GM12873 (cell line): Measurements from ENCODE around the gene STK10.

Experiments
- CTCF ChIP-seq: IDR thresholded peaks from 2 replicates; pipeline ENCODE4 v1.5.1; 2012; ENCODE audit warnings: low read depth, mild to moderate bottlenecking, moderate library complexity, low read length, control low read depth; ENCODE audit not compliant: insufficient read depth; ENCODE audit errors: missing control alignments

Gene STK10

DNA sequence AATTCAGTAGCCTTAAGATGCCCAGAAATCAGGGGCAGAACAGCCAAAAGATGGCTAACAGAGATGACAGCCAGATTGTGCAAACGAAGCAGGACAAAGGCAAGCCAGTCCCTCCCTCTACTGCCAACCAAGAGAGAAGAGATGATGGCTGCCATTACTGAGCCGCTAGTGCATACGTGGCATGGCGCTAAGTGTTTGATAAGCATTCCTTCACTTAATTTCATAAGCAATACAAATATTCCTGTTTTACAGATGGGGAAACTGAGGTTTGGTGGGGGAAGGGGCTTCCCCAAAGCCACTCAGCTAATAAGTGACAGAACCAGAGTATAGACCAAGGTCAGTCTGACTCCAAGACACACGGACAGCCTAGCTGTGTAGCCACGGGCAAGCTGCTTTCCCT is 44.1 kb downstream of the STK10 start:
- no peak for TF ChIP-seq CTCF

DNA sequence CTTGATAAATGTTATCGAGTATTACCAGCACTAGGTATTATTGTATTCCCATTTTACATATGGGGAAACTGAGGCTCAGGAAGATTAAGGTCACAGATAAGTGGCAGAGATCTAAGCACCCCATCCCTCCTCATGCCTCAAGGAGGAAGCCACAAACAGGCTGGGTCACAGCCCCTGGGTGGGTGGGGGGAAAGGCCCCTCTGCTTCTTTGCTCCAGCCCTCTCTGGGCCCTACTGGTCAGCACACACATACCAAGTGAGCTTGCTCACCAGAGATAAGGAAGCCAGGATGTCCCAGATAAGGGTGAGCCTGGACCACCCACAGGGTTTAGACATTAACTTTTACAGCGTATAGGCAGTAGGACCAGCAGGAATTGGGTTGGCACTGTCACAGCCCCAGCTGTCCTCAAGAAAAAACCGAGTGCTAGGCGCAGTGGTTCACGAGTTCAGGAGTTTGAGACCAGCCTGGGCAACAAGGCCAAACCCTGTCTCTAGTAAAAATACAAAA is 45.3 kb downstream of the STK10 start:
- no peak for TF ChIP-seq CTCF

- TF ChIP-seq CTCF: no peak
These were observed 46.1 kb downstream of the STK10 start for GRCh38 chr5:172141949-172142319.

GRCh38 chr5:172140866-172141265 is 47.2 kb downstream of the STK10 start:
- TF ChIP-seq CTCF: no peak

DNA sequence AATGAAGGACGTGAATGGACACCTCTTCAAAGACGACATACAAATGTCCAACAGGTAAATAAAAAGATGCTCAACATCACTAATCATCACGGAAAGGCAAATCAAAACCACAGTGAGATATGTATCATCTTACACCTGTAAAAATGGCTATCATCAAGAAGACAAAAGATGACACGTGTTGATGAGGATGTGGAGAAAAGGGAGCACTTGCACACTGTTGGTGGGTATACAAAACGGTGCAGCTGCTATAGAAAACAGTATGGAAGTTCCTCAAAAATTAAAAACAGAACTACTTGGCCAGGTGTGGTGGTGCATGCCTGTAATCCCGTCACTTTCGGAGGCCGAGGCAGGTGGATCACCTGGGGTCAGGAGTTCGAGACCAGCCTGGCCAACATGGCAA is 47.9 kb downstream of the STK10 start:
- no peak for TF ChIP-seq CTCF

DNA sequence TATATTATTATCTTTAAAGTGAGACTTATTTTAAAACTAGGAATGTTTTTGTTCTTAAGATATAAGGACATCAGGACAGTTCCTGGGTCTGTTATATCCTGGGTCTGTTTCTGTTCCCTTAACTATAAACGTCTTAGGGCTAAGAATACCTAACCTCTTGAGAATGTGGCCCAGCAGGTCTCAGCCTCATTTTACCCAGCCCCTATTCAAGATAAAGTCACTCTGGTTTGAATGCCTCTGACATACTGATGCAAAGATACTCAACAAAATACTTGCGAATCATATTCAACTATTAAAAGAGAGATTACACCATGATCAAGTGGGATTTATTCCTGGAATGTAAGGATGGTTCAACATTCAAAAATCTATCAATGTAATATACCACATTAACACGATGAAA is 51.0 kb downstream of the STK10 start:
- no peak for TF ChIP-seq CTCF

GRCh38 chr5:172133359-172134029 is 54.5 kb downstream of the STK10 start:
- no peak for TF ChIP-seq CTCF
